Endothelial cell (in vitro differentiated cells): ENCODE measurements around the gene UGT1A8. TPM values are rescaled to one million over a fixed set of nuclear protein-coding genes. Genes with fewer than 3 reads are reported as not detected.
"Not testable (repeated sequence)": the region's sequence is repeated elsewhere in the genome, so short reads cannot be mapped to it uniquely, and the experiment has no call there.

ENCODE experiments used
- DNase-seq: peaks from one replicate; pipeline ENCODE4 v3.0.0; 2021; ENCODE audit warnings: low spot score
- H3K27ac Mint-ChIP-seq: one replicate; pipeline ENCODE4 v1.8.0; 2021; ENCODE audit warnings: mixed read lengths, inconsistent platforms; ENCODE audit not compliant: unreplicated experiment
- H3K27me3 Mint-ChIP-seq: one replicate; pipeline ENCODE4 v1.8.0; 2021; ENCODE audit warnings: mild to moderate bottlenecking, moderate library complexity, mixed read lengths, inconsistent platforms; ENCODE audit not compliant: unreplicated experiment
- H3K36me3 Mint-ChIP-seq: one replicate; pipeline ENCODE4 v1.8.0; 2021; ENCODE audit warnings: mild to moderate bottlenecking, low read depth, mixed read lengths, inconsistent platforms; ENCODE audit not compliant: unreplicated experiment
- H3K4me1 Mint-ChIP-seq: one replicate; pipeline ENCODE4 v1.8.0; 2021; ENCODE audit warnings: mild to moderate bottlenecking, mixed read lengths, inconsistent platforms; ENCODE audit not compliant: unreplicated experiment
- H3K4me3 Mint-ChIP-seq: one replicate; pipeline ENCODE4 v1.8.0; 2021; ENCODE audit warnings: mild to moderate bottlenecking, mixed read lengths, inconsistent platforms; ENCODE audit not compliant: unreplicated experiment
- H3K9me3 Mint-ChIP-seq: one replicate; pipeline ENCODE4 v1.8.0; 2021; ENCODE audit warnings: mixed read lengths, inconsistent platforms; ENCODE audit not compliant: unreplicated experiment
- CTCF ChIP-seq: fragments of 200-600 bp; sonication (generic); IDR thresholded peaks from one replicate; pipeline ENCODE4 v1.5.0; 2021; ENCODE audit warnings: antibody characterized with exemption; ENCODE audit not compliant: unreplicated experiment
- total RNA-seq: library from RNA; stranded (reverse); fragmentation: NEBNext Ultra II Directional; extraction: Animal tissue kit (Norgen Biotek cat#: 25700); gene quantifications from one replicate; pipeline ENCODE4 v1.2.1, GENCODE V29; 2021; ENCODE audit not compliant: unreplicated experiment

Gene UGT1A8
- total RNA-seq, 1 donor from 2014 or later, result not detected

- TF ChIP-seq CTCF, result no peak
- no peaks in the 10 kb centered on the region for H3K9me3 Mint-ChIP-seq
- H3K27me3 Mint-ChIP-seq, result no peaks in the 10 kb centered on the region
- no peak for DNase-seq
- no peak overlapping the region for H3K4me3 Mint-ChIP-seq
- H3K27ac Mint-ChIP-seq, result no peak overlapping the region
- H3K4me1 Mint-ChIP-seq, result no peaks in the 10 kb centered on the region
- no peaks in the 10 kb centered on the region for H3K36me3 Mint-ChIP-seq
These were observed 22.4 kb downstream of the UGT1A8 start for GRCh38 chr2:233639860-233640259.

- Mint-ChIP-seq H3K27ac (no peak overlapping the region), H3K4me3 (no peak overlapping the region), H3K36me3 (peaks cover 8% of the 10 kb centered on the region), H3K27me3 (peaks cover 2% of the 10 kb centered on the region), H3K4me1 (no peaks in the 10 kb centered on the region), H3K9me3 (no peaks in the 10 kb centered on the region)
- no peak for DNase-seq
- no peak for TF ChIP-seq CTCF
These were observed 25.7 kb downstream of the UGT1A8 start for GRCh38 chr2:233643128-233643527.

DNA sequence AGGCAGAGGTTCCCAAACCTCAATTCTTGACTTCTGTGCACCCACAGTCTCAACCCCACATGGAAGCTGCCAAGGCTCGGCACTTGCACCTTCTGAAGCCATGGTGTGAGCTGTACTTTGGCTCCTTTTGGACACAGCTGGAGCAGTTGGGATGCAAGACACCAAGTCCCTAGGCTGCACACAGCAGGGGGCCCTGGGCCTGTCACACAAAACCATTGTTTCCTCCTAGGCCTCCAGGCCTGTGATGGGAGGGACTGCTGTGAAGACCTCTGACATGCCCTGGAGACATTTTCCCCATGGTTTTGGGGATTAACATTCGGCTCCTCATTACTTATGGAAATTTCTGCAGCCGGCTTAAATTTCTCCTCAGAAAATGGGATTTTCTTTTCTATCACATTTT, 28.6 kb downstream of the UGT1A8 start:
- H3K9me3 Mint-ChIP-seq, H3K27me3 Mint-ChIP-seq: not testable (repeated sequence)

GRCh38 chr2:233650981-233651380, 33.5 kb downstream of the UGT1A8 start:
- Mint-ChIP-seq H3K27ac (no peak overlapping the region), H3K9me3 (no peaks in the 10 kb centered on the region), H3K36me3 (peaks cover 8% of the 10 kb centered on the region), H3K4me1 (no peaks in the 10 kb centered on the region), H3K4me3 (no peak overlapping the region), H3K27me3 (peaks cover 2% of the 10 kb centered on the region)
- DNase-seq, result no peak
- TF ChIP-seq CTCF, result no peak

More for the DNA sequence above, 28.6 kb downstream of the UGT1A8 start:
- H3K36me3 Mint-ChIP-seq, DNase-seq, H3K4me1 Mint-ChIP-seq, H3K27ac Mint-ChIP-seq, H3K4me3 Mint-ChIP-seq: not testable (repeated sequence)

GRCh38 chr2:233651430-233651829, 34.0 kb downstream of the UGT1A8 start:
- TF ChIP-seq CTCF, result no peak
- Mint-ChIP-seq H3K27ac (no peak overlapping the region), H3K27me3 (peaks cover 2% of the 10 kb centered on the region), H3K4me3 (no peak overlapping the region), H3K9me3 (no peaks in the 10 kb centered on the region), H3K36me3 (peaks cover 8% of the 10 kb centered on the region), H3K4me1 (no peaks in the 10 kb centered on the region)
- DNase-seq, result no peak

- Mint-ChIP-seq H3K36me3 (no peaks in the 10 kb centered on the region), H3K27ac (no peak overlapping the region), H3K4me1 (no peaks in the 10 kb centered on the region), H3K9me3 (no peaks in the 10 kb centered on the region), H3K27me3 (no peaks in the 10 kb centered on the region), H3K4me3 (no peak overlapping the region)
- DNase-seq, result no peak
- TF ChIP-seq CTCF, result no peak
These were observed 37.1 kb downstream of the UGT1A8 start for GRCh38 chr2:233654501-233654900.
